Erythroblast (primary cell): ENCODE data around the gene PPP1R10.

Experiments used
- GATA1 ChIP-seq: IDR thresholded peaks from 2 replicates; pipeline ENCODE4 v1.6.1; 2011; ENCODE audit warnings: low read depth, mild to moderate bottlenecking, control low read depth, low read length, moderate library complexity
- POLR2A ChIP-seq: IDR thresholded peaks from 2 replicates; pipeline ENCODE4 v1.6.1; 2011; ENCODE audit warnings: mild to moderate bottlenecking, low read length

DNA sequence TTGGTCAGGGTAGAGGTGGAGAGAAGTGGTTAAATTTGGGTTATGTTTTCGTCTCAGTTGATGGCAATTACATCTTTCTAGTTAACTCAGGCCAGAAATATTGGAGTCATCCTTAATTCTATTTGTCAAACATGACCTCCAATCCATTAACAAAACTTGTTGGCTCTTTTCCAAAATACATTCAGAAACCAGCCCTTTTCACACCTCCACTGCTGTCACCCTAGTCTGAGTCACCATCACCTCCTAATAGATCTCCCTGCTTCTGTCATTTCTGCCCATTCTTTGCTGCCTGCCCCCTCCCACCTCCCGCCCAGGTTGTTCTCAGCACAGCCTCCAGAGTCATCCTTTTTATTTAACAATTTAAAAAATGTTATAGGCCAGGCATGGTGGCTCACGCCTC is 48.8 kb downstream of the PPP1R10 start:
- TF ChIP-seq POLR2A: no peak
- no peak for TF ChIP-seq GATA1
